BJ (cell line): ENCODE results near the gene DOCK1. TPM values are rescaled to one million over a fixed set of nuclear protein-coding genes. Genes with fewer than 3 reads are reported as not detected.

Experiments used
- CTCF ChIA-PET: fragments of 350-600 bp; formaldehyde crosslinking; extraction: SDS; loops from one replicate; lab custom pipeline; 2021; ENCODE audit warnings: antibody characterized with exemption, inconsistent platforms; lab: Yijun Ruan, JAX
- POLR2A ChIA-PET: fragments of 300-600 bp; sonication (Branson Sonifier 250); formaldehyde crosslinking; extraction: SDS; loops from one replicate; lab custom pipeline; 2021; ENCODE audit warnings: antibody characterized with exemption; lab: Charles Lee
- DNase-seq: peaks from one replicate; pipeline ENCODE4 v3.0.0-alpha.2; 2011; ENCODE audit warnings: low read depth
- H3K27me3 ChIP-seq: 2 replicates; pipeline ENCODE4 v1.6.0; 2011; ENCODE audit warnings: low read length; ENCODE audit not compliant: control insufficient read depth, insufficient read depth
- H3K36me3 ChIP-seq: 2 replicates; pipeline ENCODE4 v1.5.1; 2011; ENCODE audit warnings: low read length; ENCODE audit not compliant: control insufficient read depth, insufficient read depth
- H3K4me3 ChIP-seq: 2 replicates; pipeline ENCODE4 v1.5.1; 2011; ENCODE audit warnings: low read depth, mild to moderate bottlenecking, control low read depth, low read length
- CTCF ChIP-seq: IDR thresholded peaks from 2 replicates; pipeline ENCODE4 v1.5.1; 2011; ENCODE audit warnings: low read depth, mild to moderate bottlenecking, control low read depth, inconsistent platforms, low read length, moderate library complexity; ENCODE audit not compliant: insufficient read depth
- polyA plus RNA-seq: library from polyadenylated mRNA; depleted of rRNA; stranded (reverse); fragments of >200 nt; gene quantifications from 2 replicates; pipeline ENCODE4 v1.2.3, GENCODE V29; 2011

The DOCK1 gene
- polyA plus RNA-seq, 1 experiment: 20.0 TPM

DNA sequence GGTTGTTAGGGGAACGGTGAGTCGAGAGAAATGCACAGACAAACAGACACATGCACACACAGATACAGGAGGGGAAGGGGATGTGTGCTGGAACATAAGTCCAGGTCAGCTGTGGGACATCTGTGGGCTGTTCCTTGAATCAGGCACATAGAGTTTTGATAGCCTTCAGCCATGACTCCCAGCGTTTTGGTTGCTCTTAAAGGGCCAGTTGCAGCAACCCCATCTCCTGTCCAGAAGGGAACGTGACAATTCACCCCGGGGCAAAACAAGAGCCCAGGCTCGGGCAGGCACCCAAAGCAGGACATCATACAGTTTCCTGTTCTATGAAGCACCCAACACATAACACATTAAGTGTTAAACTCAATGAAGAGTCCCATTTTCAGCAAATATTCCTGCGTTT, 281.6 kb downstream of the DOCK1 start:
- no peak for TF ChIP-seq CTCF
- Histone ChIP-seq H3K36me3 (no peaks in the 10 kb centered on the region; the same call in 1 of the 2 replicates), H3K27me3 (no peaks in the 10 kb centered on the region), H3K4me3 (no peak overlapping the region)
- CTCF ChIA-PET: no interaction called here
- POLR2A ChIA-PET: interaction anchor here (0.5 kb wide), 1 partner anchor 20 kb away, joined by 6 read pairs; no protein-coding TSS in a partner anchor
- DNase-seq: no peak

- ChIA-PET CTCF (no interaction called here), POLR2A (no interaction called here)
- Histone ChIP-seq H3K27me3 (no peaks in the 10 kb centered on the region), H3K36me3 (no peaks in the 10 kb centered on the region), H3K4me3 (no peak overlapping the region)
- TF ChIP-seq CTCF: no peak
- DNase-seq: no peak
Measured at GRCh38 chr10:127189226-127189625, 284.0 kb downstream of the DOCK1 start.

DNA sequence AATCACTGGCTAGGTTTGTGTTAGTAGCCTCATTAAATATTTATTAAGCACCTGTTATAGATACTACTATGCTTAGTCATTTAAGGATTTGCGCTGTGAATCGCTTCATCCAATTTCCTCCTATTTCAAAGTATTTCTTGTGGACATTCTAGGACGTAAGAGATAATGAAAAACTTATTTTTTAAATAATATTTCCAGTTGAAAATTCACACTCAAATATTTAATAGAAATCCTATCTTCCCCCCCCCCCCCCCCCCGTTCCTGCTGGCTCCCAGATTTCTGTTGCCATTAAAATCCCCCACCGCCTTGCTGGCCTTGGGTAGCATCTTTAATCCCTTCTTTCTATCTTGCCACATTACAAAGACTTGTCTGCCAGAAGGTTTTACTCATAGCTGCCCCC, 285.2 kb downstream of the DOCK1 start:
- H3K36me3 ChIP-seq: no peaks in the 10 kb centered on the region
- no peak overlapping the region for H3K4me3 ChIP-seq
- DNase-seq: no peak
- no peak for TF ChIP-seq CTCF
- ChIA-PET CTCF (no interaction called here), POLR2A (no interaction called here)
- no peaks in the 10 kb centered on the region for H3K27me3 ChIP-seq

DNA sequence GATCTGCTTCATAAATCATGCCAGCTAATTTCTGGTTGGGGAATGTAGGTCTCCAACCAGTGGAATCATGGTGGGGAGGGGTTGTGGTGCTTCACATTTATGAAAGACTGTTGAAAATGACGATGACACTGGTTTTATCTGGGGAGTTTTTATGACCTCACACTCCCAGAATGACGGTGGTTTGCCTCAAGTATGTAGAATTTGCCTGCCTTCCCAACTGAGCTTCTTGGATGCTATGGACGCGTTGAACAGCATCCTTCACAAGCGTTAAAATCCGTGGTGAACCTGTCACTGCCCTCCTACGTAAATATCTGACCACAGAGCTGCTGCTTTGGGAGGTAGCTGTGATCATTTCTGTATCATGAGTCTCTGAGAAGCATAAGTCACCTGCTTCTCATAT, 287.9 kb downstream of the DOCK1 start:
- no peak overlapping the region for H3K4me3 ChIP-seq
- no peak for DNase-seq
- H3K27me3 ChIP-seq: no peaks in the 10 kb centered on the region
- POLR2A ChIA-PET: no interaction called here
- H3K36me3 ChIP-seq: no peaks in the 10 kb centered on the region
- CTCF ChIA-PET: interaction anchor here (1.5 kb wide), 1 partner anchor 16 kb away, joined by 6 read pairs; no protein-coding TSS in a partner anchor
- TF ChIP-seq CTCF: no peak

DNA sequence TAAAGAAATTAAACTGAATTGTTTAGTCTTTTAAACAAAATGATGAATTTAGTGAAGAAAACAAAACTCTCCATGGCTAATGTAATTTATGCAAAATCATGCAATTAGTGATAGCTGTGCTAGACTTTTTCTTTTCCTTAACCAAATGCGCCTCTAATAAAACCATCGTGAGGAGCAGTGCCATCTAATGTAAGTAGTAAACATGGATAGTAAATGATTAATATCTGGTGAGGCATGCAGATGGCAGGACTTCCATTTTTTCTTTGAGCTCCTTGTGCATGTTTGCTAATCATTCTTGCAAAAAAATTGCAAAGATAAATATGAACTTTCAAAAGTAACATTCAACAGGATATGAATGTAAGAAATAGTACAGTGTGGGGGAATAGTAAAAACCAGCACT, 288.9 kb downstream of the DOCK1 start:
- no peak for TF ChIP-seq CTCF
- no peak for DNase-seq
- ChIA-PET CTCF (interaction anchor here (0.9 to 1.5 kb wide), 4 partner anchors 15 to 55 kb away, joined by 3 to 6 read pairs (median 3); no protein-coding TSS in a partner anchor), POLR2A (interaction anchor here (0.6 kb wide), 1 partner anchor 8 kb away, joined by 4 read pairs; no protein-coding TSS in a partner anchor)
- Histone ChIP-seq H3K36me3 (no peaks in the 10 kb centered on the region), H3K27me3 (no peaks in the 10 kb centered on the region), H3K4me3 (no peak overlapping the region)
